Aorta (tissue), 5 donors: Measurements from ENCODE around the gene ZFP64. TPM values are rescaled to one million over a fixed set of nuclear protein-coding genes. Genes with fewer than 3 reads are reported as not detected.

Source experiments
- ATAC-seq: fragments of 200-7000 bp; cut with Tn5 transposase; one replicate; pipeline ENCODE4 v1.9.1; 2022; ENCODE audit warnings: moderate library complexity; ENCODE audit not compliant: low FRiP score
- DNase-seq, 2 donors: peaks; one replicate each; pipeline ENCODE4 v3.0.0-alpha.2; 2020
- H3K27ac ChIP-seq, 2 donors: one replicate each; pipeline ENCODE4 v1.5.1; 2013; ENCODE audit warnings: low read length in 2 of 2, mild to moderate bottlenecking in 2 of 2, moderate library complexity in 2 of 2, control low read depth in 1 of 2, inconsistent platforms in 1 of 2, low read depth in 1 of 2
- H3K27me3 ChIP-seq, 2 donors: one replicate each; pipeline ENCODE4 v1.6.1; 2013; ENCODE audit warnings: control low read depth in 1 of 2, low read length in 1 of 2, mild to moderate bottlenecking in 1 of 2, moderate library complexity in 1 of 2; ENCODE audit not compliant: insufficient read depth in 2 of 2, control insufficient read depth in 1 of 2
- H3K36me3 ChIP-seq, 2 donors: one replicate each; pipeline ENCODE4 v1.6.1; 2013; ENCODE audit warnings: control low read depth in 1 of 2, low read length in 1 of 2, mild to moderate bottlenecking in 1 of 2; ENCODE audit not compliant: insufficient read depth in 2 of 2, control insufficient read depth in 1 of 2
- H3K4me1 ChIP-seq, 2 donors: one replicate each; pipeline ENCODE4 v1.6.1; 2013; ENCODE audit warnings: low read length in 2 of 2, control low read depth in 1 of 2, mild to moderate bottlenecking in 1 of 2, moderate library complexity in 1 of 2; ENCODE audit not compliant: insufficient read depth in 2 of 2, control insufficient read depth in 1 of 2
- H3K4me3 ChIP-seq, 2 donors: one replicate each; pipeline ENCODE4 v1.5.1; 2013; ENCODE audit warnings: low read length in 2 of 2, control low read depth in 1 of 2, mild to moderate bottlenecking in 1 of 2
- H3K9me3 ChIP-seq: one replicate; pipeline ENCODE4 v1.6.1; 2013; ENCODE audit warnings: mild to moderate bottlenecking, low read length; ENCODE audit not compliant: control insufficient read depth
- WGBS, 2 donors: extraction: QIAGEN DNeasy Blood & Tissue Kit; methylation state at CpG; one replicate each; pipeline ENCODE4 v1.1.7; 2013; 5-methylcytosine and 5-hydroxymethylcytosine counted together
- intact Hi-C, 2 donors: fragments of 100-400 bp; cut with DNase I; formaldehyde crosslinking; loops; one replicate each; pipeline versions ENCODE4 v1.14.2 to v1.15.0; 2022
- long read RNA-seq, 2 donors: library from polyadenylated mRNA; unstranded; transcript quantifications; one replicate each; pipeline ENCODE4 v2.0.0, GENCODE V29; 2020 to 2021
- polyA plus RNA-seq, 2 donors: library from polyadenylated mRNA; stranded (reverse); fragments of 200-250 nt; gene quantifications; one replicate each; pipeline ENCODE4 v1.2.3, GENCODE V29; 2013
- total RNA-seq, 2 donors: library from RNA; stranded (reverse); fragmentation: NEBNext Ultra II Directional; extraction: Animal tissue kit (Norgen Biotek cat#: 25700); gene quantifications; one replicate each; pipeline ENCODE4 v1.2.1, GENCODE V29; 2021
- donor health status: healthy with polysubstance abuse.
- donor health status: Bipolar disorder and iron deficiency.
- donor health status: DM: no; HTN: no; CAD: no.
- donor health status: DM: no; HTN: no; CAD: no.
- donor health status: DM: yes; HTN: yes; CAD: no.

ZFP64 gene
- 10 to 100 TPM in 1 of 2 donors, 1 to 10 TPM in 1; 8.2 to 13.5 TPM for total RNA-seq
- 1 to 10 TPM; 3.4 to 6.5 TPM for polyA plus RNA-seq
- long read RNA-seq, donor 1, transcript ZFP64-201 (6 exons, 3,264 nt): major isoform, 5 of 14 reads
- long read RNA-seq, donor 1, partial matches to known transcripts: 2 of 14 reads
- long read RNA-seq, donor 1, other reads (novel, unspliced or antisense): 6 of 14 reads
- long read RNA-seq, donor 2, partial matches to known transcripts: 2 of 11 reads
- long read RNA-seq, donor 2, other reads (novel, unspliced or antisense): 5 of 11 reads

DNA sequence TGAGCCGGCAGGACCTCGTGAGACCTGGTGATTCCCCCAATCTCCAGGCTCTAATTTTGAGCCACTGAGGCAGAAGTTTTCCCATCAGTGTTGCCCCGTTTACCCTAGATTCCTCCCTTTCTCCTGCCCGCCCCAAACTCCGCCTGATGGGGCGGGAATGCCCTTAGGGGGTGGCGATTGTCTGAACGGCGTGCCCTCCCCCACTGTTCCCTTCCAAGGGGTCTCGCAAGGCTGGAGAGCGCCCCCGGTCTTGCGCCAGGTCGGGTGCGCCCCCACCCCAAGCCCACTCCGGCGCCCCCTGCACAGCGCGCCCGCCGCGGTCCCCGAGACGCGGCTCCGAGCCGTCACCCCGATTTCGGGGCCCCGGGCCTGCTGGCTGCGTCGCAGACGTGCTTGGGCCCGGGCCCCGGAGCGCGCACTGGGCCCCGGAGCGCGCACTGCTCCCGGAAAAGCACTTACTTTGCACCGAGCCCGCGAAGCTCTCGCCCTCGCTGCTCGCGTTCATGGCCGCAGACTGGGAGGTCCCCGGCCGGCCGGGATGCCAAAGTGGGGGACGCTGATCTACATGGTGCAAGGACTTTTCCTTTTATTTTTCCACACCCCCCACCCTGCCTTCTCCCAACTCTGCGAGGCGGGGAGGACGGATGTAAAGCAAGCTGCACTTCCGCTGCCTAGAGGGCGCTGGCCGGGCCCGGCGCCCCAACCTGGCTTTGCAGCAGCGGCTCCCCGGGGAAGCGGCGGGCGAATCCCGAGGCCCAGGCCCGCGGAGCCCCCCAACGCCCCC lies at the start of gene ZFP64:
Gene ZFP64, minus strand, starts transcription at position 648 of the 784 bp plus-strand sequence. Its CDS starts 143 bp downstream, at position 505.
- no peaks in the 10 kb centered on the region for H3K4me1 ChIP-seq
- peak within 1 kb of the TSS; percentile 55 to 94 for H3K4me3 ChIP-seq
- WGBS, 2 donors: 0% methylated on average over 70 of the region's 70 CpGs
- intact Hi-C loops: no loop called here
- peaks cover 0 to 3% of the 10 kb centered on the region in 2 donors for H3K36me3 ChIP-seq
- DNase-seq (peak; percentile 83 to 88), ATAC-seq (peak; percentile 94)
- no peaks in the 10 kb centered on the region for H3K27me3 ChIP-seq
- peak within 1 kb of the TSS in 1 of 2 donors; percentile 11 for H3K27ac ChIP-seq
- no peaks in the 10 kb centered on the region for H3K9me3 ChIP-seq

- Histone ChIP-seq H3K4me3 (no peak overlapping the region), H3K9me3 (no peaks in the 10 kb centered on the region), H3K4me1 (no peaks in the 10 kb centered on the region), H3K36me3 (no peaks in the 10 kb centered on the region), H3K27me3 (no peaks in the 10 kb centered on the region), H3K27ac (no peak overlapping the region)
- 67 to 68% methylated on average over 1 of the region's 1 CpG for WGBS, 2 donors
- no peak for ATAC-seq
- intact Hi-C loops: no loop called here
- DNase-seq: no peak
Observed at GRCh38 chr20:52240802-52241201, 49.2 kb upstream of the ZFP64 start.

- no peaks in the 10 kb centered on the region for H3K4me1 ChIP-seq
- DNase-seq (no peak), ATAC-seq (no peak)
- H3K4me3 ChIP-seq: no peak overlapping the region
- H3K9me3 ChIP-seq: peaks cover 4% of the 10 kb centered on the region
- peaks cover 0 to 2% of the 10 kb centered on the region in 2 donors for H3K27me3 ChIP-seq
- H3K27ac ChIP-seq: no peak overlapping the region
- intact Hi-C loops: no loop called here
- no peaks in the 10 kb centered on the region for H3K36me3 ChIP-seq
- 30 to 46% methylated on average over 2 of the region's 2 CpGs for WGBS, 2 donors
Observed at GRCh38 chr20:52239102-52239501, 47.5 kb upstream of the ZFP64 start.

DNA sequence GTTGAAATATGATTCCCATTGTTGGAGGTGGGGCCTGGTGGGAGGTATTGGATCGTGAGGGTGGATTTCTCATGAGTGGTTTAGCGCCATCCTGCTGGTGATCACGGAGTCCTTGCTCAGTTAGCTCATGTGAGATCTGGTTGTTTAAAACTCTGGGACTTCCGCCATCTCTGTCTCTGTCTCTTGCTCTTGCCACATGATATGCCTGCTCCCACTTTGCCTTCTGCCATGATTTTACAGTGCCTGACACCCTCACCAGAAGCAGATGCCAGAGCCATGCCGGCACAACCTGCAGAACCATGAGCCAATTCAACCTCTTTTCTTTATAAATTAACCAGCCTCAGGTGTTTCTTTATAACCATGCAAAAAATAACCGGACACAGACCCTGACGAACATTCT lies 44.7 kb upstream of the ZFP64 start:
- no peak overlapping the region for H3K27ac ChIP-seq
- peaks cover 4% of the 10 kb centered on the region for H3K9me3 ChIP-seq
- ATAC-seq (no peak), DNase-seq (no peak)
- no peaks in the 10 kb centered on the region for H3K4me1 ChIP-seq
- intact Hi-C loops: no loop called here
- 91 to 94% methylated on average over 7 of the region's 7 CpGs for WGBS, 2 donors
- no peak overlapping the region for H3K4me3 ChIP-seq
- no peaks in the 10 kb centered on the region for H3K36me3 ChIP-seq
- H3K27me3 ChIP-seq: peaks cover 0 to 2% of the 10 kb centered on the region in 2 donors

GRCh38 chr20:52235129-52235528 lies 43.5 kb upstream of the ZFP64 start:
- no peak for ATAC-seq
- Histone ChIP-seq H3K4me3 (no peak overlapping the region), H3K4me1 (no peaks in the 10 kb centered on the region), H3K36me3 (no peaks in the 10 kb centered on the region), H3K27ac (no peak overlapping the region), H3K27me3 (peaks cover 0 to 2% of the 10 kb centered on the region in 2 donors), H3K9me3 (peaks cover 4% of the 10 kb centered on the region)
- WGBS, 2 donors: 79 to 85% methylated on average over 4 of the region's 4 CpGs
- intact Hi-C loops: no loop called here
- DNase-seq: no peak

DNA sequence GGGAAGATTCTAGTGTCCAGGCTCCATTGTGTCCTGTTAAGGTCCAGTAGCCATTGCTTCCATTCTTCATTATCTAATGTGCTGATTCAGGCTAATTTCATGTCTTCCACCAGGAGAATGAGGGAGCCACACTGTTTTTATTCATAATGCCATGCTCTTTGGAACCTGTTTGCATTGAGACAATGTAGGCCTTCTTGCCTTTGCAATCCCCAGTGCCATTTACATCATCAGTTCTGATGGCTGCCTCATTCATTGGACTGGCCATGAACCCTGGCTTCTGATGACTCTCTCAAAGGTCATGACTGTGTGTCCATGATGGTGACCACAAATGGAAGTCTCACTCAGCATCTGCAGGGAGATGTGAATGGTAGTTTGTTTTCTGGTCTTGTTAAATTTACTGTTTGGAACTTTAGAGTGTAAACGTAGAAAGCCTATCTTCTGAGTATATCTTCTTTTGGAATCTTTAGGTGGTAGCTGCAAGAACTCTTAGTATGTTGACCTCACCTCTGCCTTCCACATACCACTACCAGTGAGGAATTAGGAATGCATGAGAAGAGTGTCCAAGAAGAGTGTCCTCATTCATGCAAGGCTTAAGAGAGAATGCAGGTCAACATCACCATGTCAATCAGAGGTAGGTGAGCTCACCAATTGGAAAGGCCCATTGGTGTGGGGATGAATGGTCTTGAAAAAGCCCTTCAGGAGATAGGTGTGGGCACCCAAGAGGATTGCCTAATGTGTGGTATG lies 42.9 kb upstream of the ZFP64 start:
- Histone ChIP-seq H3K4me3 (no peak overlapping the region), H3K36me3 (no peaks in the 10 kb centered on the region), H3K9me3 (peaks cover 4% of the 10 kb centered on the region), H3K27me3 (peaks cover 0 to 2% of the 10 kb centered on the region in 2 donors), H3K4me1 (no peaks in the 10 kb centered on the region), H3K27ac (no peak overlapping the region)
- DNase-seq (no peak), ATAC-seq (no peak)
- intact Hi-C loops: no loop called here
- WGBS, 2 donors: 74 to 83% methylated on average over 1 of the region's 1 CpG

DNA sequence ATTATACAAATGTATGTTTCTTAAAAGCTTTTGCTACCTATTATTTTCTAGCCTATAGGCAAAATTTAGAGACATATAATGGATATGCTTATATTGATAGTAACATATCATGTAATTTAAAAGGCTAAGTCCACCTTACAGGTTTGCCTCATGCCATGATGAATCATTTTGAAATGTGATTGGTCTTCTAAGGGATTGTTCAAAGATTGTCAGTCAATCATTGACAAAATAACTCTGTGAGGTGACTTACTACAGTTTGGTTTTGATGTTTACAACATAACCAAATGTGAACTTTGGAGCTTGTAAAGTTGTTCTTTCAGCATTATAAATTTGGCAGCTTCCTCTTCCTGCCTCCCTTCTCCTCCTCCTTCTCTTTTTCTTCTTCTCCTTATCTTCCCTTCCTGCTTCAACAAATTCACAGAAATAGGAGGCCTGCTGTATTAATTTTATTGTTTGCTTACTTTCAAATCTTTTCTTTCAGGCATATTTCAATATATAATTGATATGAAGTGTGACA lies 39.7 kb upstream of the ZFP64 start:
- Histone ChIP-seq H3K27me3 (peaks cover 0 to 2% of the 10 kb centered on the region in 2 donors), H3K36me3 (no peaks in the 10 kb centered on the region), H3K27ac (no peak overlapping the region), H3K4me1 (no peaks in the 10 kb centered on the region), H3K4me3 (no peak overlapping the region), H3K9me3 (peaks cover 4% of the 10 kb centered on the region)
- DNase-seq (no peak), ATAC-seq (no peak)
- intact Hi-C loops: no loop called here

DNA sequence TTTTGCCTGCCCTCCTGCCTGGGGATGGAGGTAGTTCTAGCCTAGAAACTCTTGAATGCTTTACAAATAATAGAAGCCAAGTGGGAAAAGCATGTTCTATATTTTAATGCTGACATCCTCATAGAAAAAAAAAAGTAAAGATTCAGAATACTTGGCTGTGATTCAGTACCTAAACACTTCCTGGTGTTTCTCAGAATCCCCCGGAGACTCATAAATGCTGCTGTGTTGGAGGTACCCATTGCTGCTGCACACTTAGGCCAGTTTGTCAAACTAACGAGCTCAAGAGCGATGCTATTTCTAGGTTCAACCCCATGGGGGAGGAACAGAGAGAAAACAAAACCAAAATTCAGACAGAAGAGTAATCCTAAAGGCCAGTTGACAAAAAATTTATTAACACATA lies 38.8 kb upstream of the ZFP64 start:
- ATAC-seq (no peak), DNase-seq (no peak)
- H3K36me3 ChIP-seq: no peaks in the 10 kb centered on the region
- H3K4me3 ChIP-seq: no peak overlapping the region
- 12 to 22% methylated on average over 3 of the region's 3 CpGs for WGBS, 2 donors
- H3K4me1 ChIP-seq: no peaks in the 10 kb centered on the region
- peaks cover 4% of the 10 kb centered on the region for H3K9me3 ChIP-seq
- no peak overlapping the region for H3K27ac ChIP-seq
- peaks cover 0 to 2% of the 10 kb centered on the region in 2 donors for H3K27me3 ChIP-seq
- intact Hi-C loops: no loop called here
